ENCODE measurements around the gene PHACTR3. TPM values are rescaled to one million over a fixed set of nuclear protein-coding genes. Genes with fewer than 3 reads are reported as not detected.

Gene PHACTR3
- total RNA-seq, 1 donor from 2014 or later = 1.4 TPM

DNA sequence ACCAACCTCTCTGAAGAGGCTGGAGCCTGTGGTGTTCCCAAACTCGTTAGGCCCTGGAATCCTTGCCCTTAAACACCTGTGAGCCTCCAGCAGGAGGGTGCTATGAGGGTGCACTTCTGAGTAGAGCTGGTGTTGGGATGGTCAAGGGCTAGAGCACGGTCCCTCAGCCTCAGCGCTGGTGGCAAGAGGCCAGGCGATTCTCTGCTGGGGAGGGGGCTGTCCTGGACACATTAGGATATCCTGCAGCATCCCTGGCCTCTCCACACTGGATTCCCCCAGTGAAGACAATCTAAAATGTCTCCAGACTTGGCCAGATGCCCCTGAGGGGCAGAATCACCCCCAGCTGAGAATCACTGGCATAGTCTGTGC lies 171.3 kb downstream of the PHACTR3 start:
- TF ChIP-seq EZH2phosphoT487 (IDR thresholded peaks at IDR 0.05) = no peak
- H3F3A ChIP-seq (ENCODE audit: low read depth) = no peaks in the 10 kb centered on the region
- no peak for DNase-seq (ENCODE audit: low spot score)
- Mint-ChIP-seq H3K9me3 (no peaks in the 10 kb centered on the region), H3K4me3 (no peak overlapping the region), H3K4me1 (peaks cover 7% of the 10 kb centered on the region), H3K27me3 (ENCODE audit: insufficient read depth, low read depth) (peaks cover 17% of the 10 kb centered on the region), H3K27ac (no peak overlapping the region), H3K36me3 (no peaks in the 10 kb centered on the region)
- no peaks in the 10 kb centered on the region for H3K9me3 ChIP-seq (ENCODE audit: low read depth)
- H2AFZ ChIP-seq (replicated peaks) = no peak overlapping the region
- H3K36me3 ChIP-seq = no peaks in the 10 kb centered on the region
- no peaks in the 10 kb centered on the region for H3K4me1 ChIP-seq
- H3K4me3 ChIP-seq = no peak overlapping the region
- no peak overlapping the region for H3K9ac ChIP-seq
- H4K20me1 ChIP-seq (ENCODE audit: low read depth) = no peaks in the 10 kb centered on the region
- H3K27ac ChIP-seq = no peak overlapping the region
- H3K27me3 ChIP-seq = peaks cover 18% of the 10 kb centered on the region
- no peaks in the 10 kb centered on the region for H3K79me2 ChIP-seq (ENCODE audit: low read depth)
- no peak overlapping the region for H3K4me2 ChIP-seq

- no peaks in the 10 kb centered on the region for H3K9me3 Mint-ChIP-seq
- H3K9me3 ChIP-seq (ENCODE audit: low read depth) = no peaks in the 10 kb centered on the region
- H3K4me1 ChIP-seq = no peaks in the 10 kb centered on the region
- TF ChIP-seq, protein P1, sequence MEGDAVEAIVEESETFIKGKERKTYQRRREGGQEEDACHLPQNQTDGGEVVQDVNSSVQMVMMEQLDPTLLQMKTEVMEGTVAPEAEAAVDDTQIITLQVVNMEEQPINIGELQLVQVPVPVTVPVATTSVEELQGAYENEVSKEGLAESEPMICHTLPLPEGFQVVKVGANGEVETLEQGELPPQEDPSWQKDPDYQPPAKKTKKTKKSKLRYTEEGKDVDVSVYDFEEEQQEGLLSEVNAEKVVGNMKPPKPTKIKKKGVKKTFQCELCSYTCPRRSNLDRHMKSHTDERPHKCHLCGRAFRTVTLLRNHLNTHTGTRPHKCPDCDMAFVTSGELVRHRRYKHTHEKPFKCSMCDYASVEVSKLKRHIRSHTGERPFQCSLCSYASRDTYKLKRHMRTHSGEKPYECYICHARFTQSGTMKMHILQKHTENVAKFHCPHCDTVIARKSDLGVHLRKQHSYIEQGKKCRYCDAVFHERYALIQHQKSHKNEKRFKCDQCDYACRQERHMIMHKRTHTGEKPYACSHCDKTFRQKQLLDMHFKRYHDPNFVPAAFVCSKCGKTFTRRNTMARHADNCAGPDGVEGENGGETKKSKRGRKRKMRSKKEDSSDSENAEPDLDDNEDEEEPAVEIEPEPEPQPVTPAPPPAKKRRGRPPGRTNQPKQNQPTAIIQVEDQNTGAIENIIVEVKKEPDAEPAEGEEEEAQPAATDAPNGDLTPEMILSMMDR (IDR thresholded peaks at IDR 0.05) = no peak
- no peak for TF ChIP-seq EZH2 (IDR thresholded peaks at IDR 0.05)
- TF ChIP-seq EZH2phosphoT487 (IDR thresholded peaks at IDR 0.05) = no peak
- H3F3A ChIP-seq (ENCODE audit: low read depth) = no peaks in the 10 kb centered on the region
- peaks cover 7% of the 10 kb centered on the region for H3K4me1 Mint-ChIP-seq
- no peak overlapping the region for H3K4me3 Mint-ChIP-seq
- no peak overlapping the region for H3K4me3 ChIP-seq
- peaks cover 18% of the 10 kb centered on the region for H3K27me3 ChIP-seq
- no peak for DNase-seq (ENCODE audit: low spot score)
- H3K27ac Mint-ChIP-seq = no peak overlapping the region
- H3K79me2 ChIP-seq (ENCODE audit: low read depth) = no peaks in the 10 kb centered on the region
- H2AFZ ChIP-seq (replicated peaks) = no peak overlapping the region
- H3K36me3 Mint-ChIP-seq = no peaks in the 10 kb centered on the region
- no peak overlapping the region for H3K27ac ChIP-seq
- no peaks in the 10 kb centered on the region for H4K20me1 ChIP-seq (ENCODE audit: low read depth)
- no peak overlapping the region for H3K9ac ChIP-seq
- H3K27me3 Mint-ChIP-seq (ENCODE audit: insufficient read depth, low read depth) = peaks cover 17% of the 10 kb centered on the region
- no peaks in the 10 kb centered on the region for H3K36me3 ChIP-seq
- no peak overlapping the region for H3K4me2 ChIP-seq
Measured at GRCh38 chr20:59776059-59776603, 171.8 kb downstream of the PHACTR3 start.

DNA sequence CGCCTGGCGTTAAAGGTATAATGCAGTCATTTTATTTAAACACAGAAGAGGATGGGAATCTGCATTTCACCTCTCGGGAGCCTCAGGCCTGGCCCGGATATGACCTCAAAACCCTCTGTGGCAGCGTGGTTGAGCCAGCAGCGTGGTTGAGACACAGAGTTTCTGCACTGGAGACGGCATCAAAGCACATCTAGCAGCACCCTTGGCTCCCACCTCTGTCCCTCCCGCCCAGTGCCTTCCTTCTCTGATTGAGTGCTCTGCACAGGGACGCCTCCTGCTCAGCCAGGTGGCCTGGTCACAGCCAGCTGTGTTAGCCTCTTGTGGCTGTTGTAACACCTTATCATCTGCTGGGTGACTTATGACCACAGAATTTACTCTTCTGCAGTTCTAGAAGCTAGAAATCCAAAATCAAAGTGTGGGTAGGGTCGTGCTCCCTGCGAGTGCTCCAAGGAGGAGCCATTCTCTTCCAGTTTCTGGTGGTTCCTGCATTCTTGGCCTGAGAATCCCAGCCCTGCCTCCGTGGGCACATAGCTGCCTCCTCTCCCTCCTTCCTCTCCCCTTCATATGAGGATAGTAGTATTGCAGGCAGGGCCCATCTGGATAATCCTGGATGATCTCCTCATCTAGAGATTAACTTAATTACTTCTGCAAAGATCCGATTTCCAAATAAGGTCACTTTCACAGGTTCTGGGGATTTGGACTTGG lies 172.4 kb downstream of the PHACTR3 start:
- Mint-ChIP-seq H3K27ac (no peak overlapping the region), H3K27me3 (ENCODE audit: insufficient read depth, low read depth) (peaks cover 17% of the 10 kb centered on the region), H3K9me3 (no peaks in the 10 kb centered on the region), H3K4me1 (peaks cover 5% of the 10 kb centered on the region), H3K36me3 (no peaks in the 10 kb centered on the region), H3K4me3 (no peak overlapping the region)
- Histone ChIP-seq H4K20me1 (ENCODE audit: low read depth) (no peaks in the 10 kb centered on the region), H3F3A (ENCODE audit: low read depth) (no peaks in the 10 kb centered on the region), H3K36me3 (no peaks in the 10 kb centered on the region), H3K27ac (no peak overlapping the region), H3K4me2 (no peak overlapping the region), H3K4me3 (no peak overlapping the region), H3K4me1 (no peaks in the 10 kb centered on the region), H3K79me2 (ENCODE audit: low read depth) (no peaks in the 10 kb centered on the region), H3K9me3 (ENCODE audit: low read depth) (no peaks in the 10 kb centered on the region), H2AFZ (replicated peaks) (no peak overlapping the region), H3K9ac (no peak overlapping the region), H3K27me3 (peaks cover 18% of the 10 kb centered on the region)
- TF ChIP-seq, protein P1 (IDR thresholded peaks at IDR 0.05) = no peak
- no peak for TF ChIP-seq EZH2phosphoT487 (IDR thresholded peaks at IDR 0.05)
- TF ChIP-seq EZH2 (IDR thresholded peaks at IDR 0.05) = no peak
- DNase-seq (ENCODE audit: low spot score) = no peak

GRCh38 chr20:59777331-59777725 lies 173.0 kb downstream of the PHACTR3 start:
- H3K9me3 ChIP-seq (ENCODE audit: low read depth) = no peaks in the 10 kb centered on the region
- Mint-ChIP-seq H3K36me3 (no peaks in the 10 kb centered on the region), H3K27ac (no peak overlapping the region), H3K27me3 (ENCODE audit: insufficient read depth, low read depth) (peaks cover 14% of the 10 kb centered on the region), H3K9me3 (no peaks in the 10 kb centered on the region), H3K4me3 (no peak overlapping the region), H3K4me1 (peaks cover 3% of the 10 kb centered on the region)
- H3K36me3 ChIP-seq = no peaks in the 10 kb centered on the region
- no peak overlapping the region for H2AFZ ChIP-seq (replicated peaks)
- H3K79me2 ChIP-seq (ENCODE audit: low read depth) = no peaks in the 10 kb centered on the region
- no peaks in the 10 kb centered on the region for H3F3A ChIP-seq (ENCODE audit: low read depth)
- peaks cover 18% of the 10 kb centered on the region for H3K27me3 ChIP-seq
- no peaks in the 10 kb centered on the region for H3K4me1 ChIP-seq
- no peak overlapping the region for H3K27ac ChIP-seq
- TF ChIP-seq EZH2 (IDR thresholded peaks at IDR 0.05) (no peak), EZH2phosphoT487 (IDR thresholded peaks at IDR 0.05) (no peak)
- TF ChIP-seq, protein P1 (IDR thresholded peaks at IDR 0.05) = no peak
- no peak overlapping the region for H3K4me3 ChIP-seq
- no peak for DNase-seq (ENCODE audit: low spot score)
- H3K9ac ChIP-seq = no peak overlapping the region
- no peak overlapping the region for H3K4me2 ChIP-seq
- H4K20me1 ChIP-seq (ENCODE audit: low read depth) = no peaks in the 10 kb centered on the region

Data from neural progenitor cell (in vitro differentiated cells).